BE2C (cell line): ENCODE results near the gene PAN2.

Experiments
- DNase-seq: peaks from one replicate; pipeline ENCODE4 v3.0.0-alpha.2; 2020
- H3K27me3 ChIP-seq: fragments of 250-450 bp; sonication (Bioruptor Pico); 2 replicates; pipeline ENCODE4 v1.5.1; 2020; ENCODE audit warnings: mild to moderate bottlenecking
- H3K36me3 ChIP-seq: fragments of 250-450 bp; sonication (Bioruptor Pico); 2 replicates; pipeline ENCODE4 v1.5.1; 2020; ENCODE audit warnings: mild to moderate bottlenecking
- H3K4me1 ChIP-seq: fragments of 250-450 bp; sonication (Bioruptor Pico); 2 replicates; pipeline ENCODE4 v1.5.1; 2020
- H3K4me3 ChIP-seq: 2 replicates; pipeline ENCODE4 v1.5.1; 2011; ENCODE audit warnings: low read depth, low read length
- H3K9me3 ChIP-seq: fragments of 250-450 bp; sonication (Bioruptor Pico); 2 replicates; pipeline ENCODE4 v1.5.1; 2020
- TF ChIP-seq, protein P1 (sequence below): IDR thresholded peaks from 2 replicates; pipeline ENCODE4 v1.5.1; 2012; ENCODE audit warnings: mild to moderate bottlenecking, low read depth, low read length

PAN2 gene

DNA sequence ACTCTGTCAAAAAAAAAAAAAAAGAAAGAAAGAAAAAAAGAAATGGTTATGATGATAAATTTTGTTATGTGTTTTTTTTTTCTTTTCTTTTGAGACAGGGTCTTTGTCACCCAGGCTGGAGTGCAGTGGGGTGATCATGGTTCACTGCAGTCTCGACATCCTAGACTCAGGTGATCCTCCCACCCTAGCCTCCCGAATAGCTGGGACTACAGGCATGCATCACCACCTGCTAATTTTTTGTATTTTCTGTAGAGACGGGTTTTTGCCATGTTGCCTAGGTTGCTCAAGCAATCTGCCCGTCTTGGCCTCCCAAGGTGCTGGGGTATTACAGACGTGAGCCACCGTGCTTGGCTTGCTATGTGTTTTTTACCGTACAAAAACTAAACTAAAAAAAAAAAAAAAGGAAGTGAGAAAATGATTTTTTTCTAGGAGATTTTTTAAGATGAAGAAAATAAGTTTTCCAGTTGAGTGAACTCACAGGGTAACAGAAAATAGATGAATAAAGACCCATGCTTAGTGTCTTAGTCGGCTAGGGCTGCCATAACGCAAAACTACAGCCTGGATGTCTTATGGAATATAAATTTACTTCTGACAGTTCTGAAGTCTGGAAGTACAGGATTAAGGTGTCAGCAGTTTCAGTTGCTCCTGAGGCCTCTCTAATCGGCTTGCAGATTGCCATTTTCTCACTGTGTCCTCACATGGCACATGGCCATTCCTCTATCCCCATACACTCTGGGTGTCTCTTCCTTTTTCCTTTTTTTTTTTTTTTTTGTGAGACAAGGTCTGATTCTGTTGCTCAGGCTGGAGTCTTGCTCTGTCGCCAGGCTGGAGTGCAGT, 42.0 kb upstream of the PAN2 start:
- Histone ChIP-seq H3K27me3 (peaks cover 5% of the 10 kb centered on the region), H3K4me1 (no peaks in the 10 kb centered on the region), H3K9me3 (peaks cover 6% of the 10 kb centered on the region; the same call in 1 of the 2 replicates), H3K36me3 (no peaks in the 10 kb centered on the region), H3K4me3 (no peak overlapping the region)
- TF ChIP-seq, protein P1, sequence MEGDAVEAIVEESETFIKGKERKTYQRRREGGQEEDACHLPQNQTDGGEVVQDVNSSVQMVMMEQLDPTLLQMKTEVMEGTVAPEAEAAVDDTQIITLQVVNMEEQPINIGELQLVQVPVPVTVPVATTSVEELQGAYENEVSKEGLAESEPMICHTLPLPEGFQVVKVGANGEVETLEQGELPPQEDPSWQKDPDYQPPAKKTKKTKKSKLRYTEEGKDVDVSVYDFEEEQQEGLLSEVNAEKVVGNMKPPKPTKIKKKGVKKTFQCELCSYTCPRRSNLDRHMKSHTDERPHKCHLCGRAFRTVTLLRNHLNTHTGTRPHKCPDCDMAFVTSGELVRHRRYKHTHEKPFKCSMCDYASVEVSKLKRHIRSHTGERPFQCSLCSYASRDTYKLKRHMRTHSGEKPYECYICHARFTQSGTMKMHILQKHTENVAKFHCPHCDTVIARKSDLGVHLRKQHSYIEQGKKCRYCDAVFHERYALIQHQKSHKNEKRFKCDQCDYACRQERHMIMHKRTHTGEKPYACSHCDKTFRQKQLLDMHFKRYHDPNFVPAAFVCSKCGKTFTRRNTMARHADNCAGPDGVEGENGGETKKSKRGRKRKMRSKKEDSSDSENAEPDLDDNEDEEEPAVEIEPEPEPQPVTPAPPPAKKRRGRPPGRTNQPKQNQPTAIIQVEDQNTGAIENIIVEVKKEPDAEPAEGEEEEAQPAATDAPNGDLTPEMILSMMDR = no peak
- no peak for DNase-seq

DNA sequence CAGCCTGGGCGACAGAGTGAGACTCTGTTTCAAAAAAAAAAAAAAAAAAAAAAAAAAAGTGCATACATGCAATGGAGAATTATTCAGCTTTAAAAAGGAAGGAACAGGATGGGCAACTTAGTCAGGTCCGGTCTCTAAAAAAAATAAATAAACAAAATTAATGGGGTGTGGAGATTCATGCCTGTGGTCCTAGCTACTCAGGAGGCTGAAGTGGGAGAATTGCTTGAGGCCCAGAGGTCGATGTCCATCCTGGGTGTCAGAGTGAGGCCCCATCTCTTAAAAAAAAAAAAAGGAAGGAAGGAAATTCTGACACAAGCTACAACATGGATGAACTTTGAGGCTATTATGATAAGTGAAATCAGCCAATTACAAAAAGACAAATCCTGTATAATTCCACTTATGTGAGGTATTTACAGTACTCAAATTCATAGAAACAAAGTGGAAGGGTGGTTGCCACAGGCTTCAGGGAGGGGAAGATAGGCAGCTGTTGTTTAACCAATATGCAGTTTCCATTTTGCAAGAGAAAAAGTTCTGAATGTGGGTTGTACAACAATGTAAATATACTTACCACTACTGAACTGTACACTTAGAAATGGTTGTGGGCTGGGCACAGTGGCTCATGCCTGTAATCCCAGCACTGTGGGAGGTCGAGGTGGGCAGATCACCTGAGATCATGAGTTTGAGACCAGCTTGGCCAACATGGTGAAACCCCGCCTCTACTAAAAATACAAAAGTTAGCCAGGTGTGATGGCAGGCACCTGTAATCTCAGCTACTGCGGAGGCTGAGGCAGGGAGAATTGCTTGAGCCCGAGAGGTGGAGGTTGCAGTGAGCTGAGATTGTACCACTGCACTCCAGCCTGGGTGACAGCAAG, 41.2 kb upstream of the PAN2 start:
- Histone ChIP-seq H3K27me3 (peaks cover 5% of the 10 kb centered on the region), H3K36me3 (no peaks in the 10 kb centered on the region), H3K4me1 (no peaks in the 10 kb centered on the region), H3K9me3 (peaks cover 6% of the 10 kb centered on the region; the same call in 1 of the 2 replicates), H3K4me3 (no peak overlapping the region)
- TF ChIP-seq, protein P1 = no peak
- no peak for DNase-seq

DNA sequence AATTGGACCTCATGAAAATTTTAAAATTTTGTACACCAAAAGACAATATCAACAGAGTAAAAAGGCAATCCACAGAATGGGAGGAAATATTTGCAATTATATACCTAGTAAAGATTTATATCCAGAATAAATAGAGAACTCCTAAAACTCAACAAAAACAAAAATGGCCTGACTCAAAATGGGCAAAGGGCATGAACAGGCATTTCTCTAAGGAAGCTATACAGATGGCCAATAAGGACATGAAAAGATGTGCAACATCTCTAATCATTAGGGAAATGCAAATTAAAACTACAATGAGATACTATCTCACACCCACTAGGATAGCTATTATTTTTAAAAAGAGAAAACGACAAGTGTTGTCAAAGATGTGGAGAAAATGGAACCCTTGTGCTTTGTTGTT, 39.7 kb upstream of the PAN2 start:
- no peaks in the 10 kb centered on the region for H3K36me3 ChIP-seq
- DNase-seq = no peak
- no peaks in the 10 kb centered on the region for H3K4me1 ChIP-seq
- H3K27me3 ChIP-seq = peaks cover 5% of the 10 kb centered on the region; the same call in 1 of the 2 replicates
- H3K4me3 ChIP-seq = no peak overlapping the region
- TF ChIP-seq, protein P1 = no peak
- H3K9me3 ChIP-seq = peaks cover 6% of the 10 kb centered on the region; the same call in 1 of the 2 replicates

DNA sequence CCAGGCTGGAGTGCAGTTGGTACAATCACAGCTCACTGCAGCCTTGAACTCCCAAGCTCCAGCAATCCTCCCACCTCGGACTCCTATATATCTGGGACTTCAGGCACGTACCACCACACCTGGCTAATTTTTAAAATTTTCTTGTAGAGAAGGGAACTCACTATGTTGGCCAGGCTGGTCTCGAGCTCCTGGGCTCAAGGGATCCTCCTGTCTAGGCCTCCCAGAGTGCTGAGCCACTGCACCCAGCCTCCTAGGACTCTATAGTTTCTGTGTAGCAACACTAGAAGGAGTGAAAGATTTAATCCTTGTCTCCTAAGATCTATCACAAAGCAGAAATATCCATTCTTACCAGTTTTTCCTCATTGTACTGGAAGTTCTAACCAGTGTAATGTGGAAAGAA, 33.1 kb upstream of the PAN2 start:
- Histone ChIP-seq H3K9me3 (no peaks in the 10 kb centered on the region), H3K36me3 (no peaks in the 10 kb centered on the region), H3K4me1 (no peaks in the 10 kb centered on the region), H3K4me3 (no peak overlapping the region), H3K27me3 (no peaks in the 10 kb centered on the region)
- TF ChIP-seq, protein P1 = no peak
- DNase-seq = no peak

DNA sequence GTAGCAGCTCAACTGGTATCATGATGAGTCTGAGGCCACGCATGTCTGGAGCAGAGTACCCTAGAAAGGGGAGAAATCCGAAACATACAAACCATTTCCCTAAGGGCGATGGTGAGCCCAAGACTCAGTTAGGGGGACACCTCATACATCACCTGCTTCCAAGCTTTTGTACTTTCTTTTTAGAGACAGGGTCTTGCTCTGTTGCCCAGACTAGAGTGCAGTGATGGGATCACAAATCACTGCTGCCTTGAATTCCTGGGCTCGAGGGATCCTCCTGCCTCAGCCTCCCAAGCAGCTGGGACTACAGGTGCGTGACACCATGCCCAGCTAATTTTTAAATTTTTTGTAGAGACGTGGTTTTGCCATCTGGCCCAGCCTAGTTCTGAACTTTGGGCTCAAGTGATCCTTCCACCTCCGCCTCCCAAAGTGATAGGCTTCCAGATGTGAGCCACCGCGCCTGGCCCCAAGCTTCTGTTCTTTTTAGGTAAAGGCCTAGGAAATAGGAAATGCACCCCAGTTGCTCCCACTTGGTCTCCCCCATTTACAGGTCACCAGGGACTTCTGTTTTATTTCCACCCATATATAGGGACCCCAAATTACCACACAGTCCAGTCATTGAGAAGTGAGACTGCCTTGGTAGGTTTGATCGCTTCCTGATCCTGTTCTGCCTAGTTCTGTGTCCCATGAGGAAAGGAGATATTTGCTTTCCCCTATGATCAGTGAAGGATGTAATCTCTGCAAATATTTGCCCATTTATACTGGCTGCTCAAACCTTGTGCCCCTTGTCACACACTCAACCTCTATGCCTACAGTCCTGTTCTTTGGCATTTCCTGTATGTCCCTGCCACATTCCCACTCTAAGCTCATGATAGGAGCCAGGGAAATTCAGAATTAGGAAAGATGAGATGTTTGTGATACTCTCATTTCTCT, 28.6 kb upstream of the PAN2 start, which contains the start of gene APOF:
Gene APOF (minus strand): TSS at position 728 of the 930 bp plus-strand sequence. CDS start 112 bp downstream, at position 616.
- Histone ChIP-seq H3K9me3 (no peaks in the 10 kb centered on the region), H3K4me1 (no peaks in the 10 kb centered on the region), H3K27me3 (no peaks in the 10 kb centered on the region), H3K36me3 (no peaks in the 10 kb centered on the region), H3K4me3 (no peak within 1 kb of the TSS)
- no peak for DNase-seq
- TF ChIP-seq, protein P1 = no peak
